Mesenchymal stem cell (in vitro differentiated cells and primary cell): Measurements from ENCODE around the gene ZSWIM7.

Source experiments
- DNase-seq: peaks from one replicate; pipeline ENCODE4 v3.0.0-alpha.2; 2013
- H2AFZ ChIP-seq: one replicate; pipeline ENCODE4 v1.6.1; 2013; ENCODE audit warnings: low read depth, mild to moderate bottlenecking, control low read depth, inconsistent platforms, low read length, moderate library complexity
- H2AK5ac ChIP-seq: 2 replicates; pipeline ENCODE4 v1.6.1; 2013; ENCODE audit warnings: low read length, moderate library complexity, mild to moderate bottlenecking, inconsistent platforms; ENCODE audit not compliant: severe bottlenecking
- H2BK120ac ChIP-seq: one replicate; pipeline ENCODE4 v1.6.1; 2013; ENCODE audit warnings: low read depth, mild to moderate bottlenecking, inconsistent platforms, low read length, moderate library complexity
- H2BK12ac ChIP-seq, 2 experiments: one replicate each; pipeline ENCODE4 v1.6.1; 2013; ENCODE audit warnings: inconsistent platforms in 2 of 2, low read length in 2 of 2, mild to moderate bottlenecking in 2 of 2, moderate library complexity in 2 of 2, control low read depth in 1 of 2
- H2BK15ac ChIP-seq: one replicate; pipeline ENCODE4 v1.6.1; 2013; ENCODE audit warnings: mild to moderate bottlenecking, low read depth, inconsistent platforms; ENCODE audit not compliant: poor library complexity, severe bottlenecking
- H2BK5ac ChIP-seq: 2 replicates; pipeline ENCODE4 v1.6.1; 2013; ENCODE audit warnings: low read depth, mild to moderate bottlenecking, low read length, control low read depth, inconsistent platforms; ENCODE audit not compliant: poor library complexity, severe bottlenecking
- H3K14ac ChIP-seq, 2 experiments: one replicate each; pipeline ENCODE4 v1.6.1; 2013; ENCODE audit warnings: inconsistent platforms in 2 of 2, low read length in 2 of 2, control low read depth in 1 of 2, mild to moderate bottlenecking in 1 of 2, moderate library complexity in 1 of 2
- H3K18ac ChIP-seq, 2 experiments: one replicate each; pipeline ENCODE4 v1.6.1; 2013; ENCODE audit warnings: inconsistent platforms in 2 of 2, low read length in 2 of 2, control low read depth in 1 of 2, low read depth in 1 of 2, mild to moderate bottlenecking in 1 of 2
- H3K23ac ChIP-seq, 2 experiments: one replicate each; pipeline ENCODE4 v1.6.1; 2013; ENCODE audit warnings: inconsistent platforms in 2 of 2, low read length in 2 of 2, mild to moderate bottlenecking in 2 of 2, moderate library complexity in 2 of 2, control low read depth in 1 of 2
- H3K27ac ChIP-seq: 2 replicates; pipeline ENCODE4 v1.5.1; 2013; ENCODE audit warnings: mild to moderate bottlenecking, moderate library complexity, low read length, control low read depth, inconsistent platforms; ENCODE audit not compliant: poor library complexity, severe bottlenecking
- H3K27me3 ChIP-seq, 2 experiments: 2 replicates each; pipeline versions ENCODE4 v1.6.1 to v1.7.0; 2013; ENCODE audit warnings: low read length in 2 of 2, mild to moderate bottlenecking in 2 of 2, moderate library complexity in 2 of 2, control low read depth in 1 of 2, inconsistent platforms in 1 of 2; ENCODE audit not compliant: control insufficient read depth in 1 of 2, insufficient read depth in 1 of 2
- H3K36me3 ChIP-seq, 2 experiments: 2 replicates each; pipeline versions ENCODE4 v1.6.1 to v1.7.0; 2013; ENCODE audit warnings: low read length in 2 of 2, control low read depth in 1 of 2, inconsistent platforms in 1 of 2, low read depth in 1 of 2, mild to moderate bottlenecking in 1 of 2; ENCODE audit not compliant: insufficient read depth in 2 of 2, control insufficient read depth in 1 of 2
- H3K4ac ChIP-seq, 2 experiments: one replicate each; pipeline ENCODE4 v1.6.1; 2013; ENCODE audit warnings: inconsistent platforms in 2 of 2, low read length in 2 of 2, mild to moderate bottlenecking in 2 of 2, moderate library complexity in 2 of 2, control low read depth in 1 of 2, low read depth in 1 of 2
- H3K4me1 ChIP-seq: 2 replicates; pipeline ENCODE4 v1.6.1; 2013; ENCODE audit warnings: low read depth, low read length, control low read depth; ENCODE audit not compliant: control insufficient read depth, insufficient read depth
- H3K4me2 ChIP-seq: 2 replicates; pipeline ENCODE4 v1.6.1; 2013; ENCODE audit warnings: low read length, mild to moderate bottlenecking, inconsistent platforms; ENCODE audit not compliant: poor library complexity, severe bottlenecking
- H3K4me3 ChIP-seq, 2 experiments: 2 replicates each; pipeline versions ENCODE4 v1.5.1 to v1.7.0; 2013; ENCODE audit warnings: low read length in 2 of 2, mild to moderate bottlenecking in 2 of 2, control low read depth in 1 of 2, low read depth in 1 of 2; ENCODE audit not compliant: insufficient read depth in 1 of 2
- H3K79me1 ChIP-seq: replicated peaks from 2 replicates; pipeline ENCODE4 v1.6.1; 2013; ENCODE audit warnings: mild to moderate bottlenecking, control low read depth, low read length, inconsistent platforms; ENCODE audit not compliant: poor library complexity, severe bottlenecking
- H3K9ac ChIP-seq: 2 replicates; pipeline ENCODE4 v1.7.0; 2013; ENCODE audit warnings: mild to moderate bottlenecking, low read length, moderate library complexity
- H3K9me3 ChIP-seq: 2 replicates; pipeline ENCODE4 v1.7.0; 2013; ENCODE audit warnings: mild to moderate bottlenecking, low read length; ENCODE audit not compliant: control insufficient read depth
- H4K8ac ChIP-seq: one replicate; pipeline ENCODE4 v1.6.1; 2013; ENCODE audit warnings: inconsistent platforms, mild to moderate bottlenecking, low read length, moderate library complexity
- H4K91ac ChIP-seq: one replicate; pipeline ENCODE4 v1.6.1; 2013; ENCODE audit warnings: mild to moderate bottlenecking, low read length, inconsistent platforms
- WGBS: methylation state at CpG from one replicate; pipeline ENCODE4 v1.1.7; 2013; ENCODE audit warnings: mixed read lengths; 5-methylcytosine and 5-hydroxymethylcytosine counted together

Gene ZSWIM7

DNA sequence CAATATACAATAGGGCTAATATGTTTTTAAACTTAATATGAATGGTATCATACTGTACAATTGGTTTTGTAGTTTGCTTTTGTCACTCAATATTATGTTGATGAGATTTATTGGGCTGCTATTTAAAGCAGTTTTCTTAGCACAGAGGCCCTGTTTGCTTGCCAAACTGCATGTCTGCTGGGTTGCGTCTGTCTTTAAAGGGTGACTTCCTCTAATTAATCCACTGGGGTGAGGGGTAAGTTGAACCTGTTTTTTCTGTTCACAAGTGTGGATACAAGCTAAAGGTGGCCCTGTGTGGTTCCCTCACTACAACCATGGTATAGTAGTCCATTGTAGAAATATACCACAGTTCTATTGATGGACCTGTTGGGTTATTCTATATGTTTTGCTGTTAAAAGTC is 19.8 kb upstream of the ZSWIM7 start:
- no peaks in the 10 kb centered on the region for H3K27me3 ChIP-seq
- no peak overlapping the region for H2BK120ac ChIP-seq
- no peak overlapping the region for H3K23ac ChIP-seq
- H4K91ac ChIP-seq = no peak overlapping the region
- H2BK15ac ChIP-seq = no peak overlapping the region
- H3K27ac ChIP-seq = no peak overlapping the region
- no peak overlapping the region for H3K4me2 ChIP-seq
- H3K36me3 ChIP-seq = peaks cover 25 to 83% of the 10 kb centered on the region in 2 experiments
- H2BK5ac ChIP-seq = no peak overlapping the region
- no peak overlapping the region for H3K18ac ChIP-seq
- no peak for DNase-seq
- peaks cover 10% of the 10 kb centered on the region for H3K79me1 ChIP-seq
- no peak overlapping the region for H4K8ac ChIP-seq
- H2AK5ac ChIP-seq = no peak overlapping the region
- H3K4me3 ChIP-seq = no peak overlapping the region
- no peak overlapping the region for H2AFZ ChIP-seq
- no peak overlapping the region for H3K4ac ChIP-seq
- no peak overlapping the region for H3K14ac ChIP-seq
- H3K4me1 ChIP-seq = peaks cover 2% of the 10 kb centered on the region
- no peaks in the 10 kb centered on the region for H3K9me3 ChIP-seq
- 100% methylated on average over 1 of the region's 1 CpG for WGBS
- no peak overlapping the region for H2BK12ac ChIP-seq
- no peak overlapping the region for H3K9ac ChIP-seq

DNA sequence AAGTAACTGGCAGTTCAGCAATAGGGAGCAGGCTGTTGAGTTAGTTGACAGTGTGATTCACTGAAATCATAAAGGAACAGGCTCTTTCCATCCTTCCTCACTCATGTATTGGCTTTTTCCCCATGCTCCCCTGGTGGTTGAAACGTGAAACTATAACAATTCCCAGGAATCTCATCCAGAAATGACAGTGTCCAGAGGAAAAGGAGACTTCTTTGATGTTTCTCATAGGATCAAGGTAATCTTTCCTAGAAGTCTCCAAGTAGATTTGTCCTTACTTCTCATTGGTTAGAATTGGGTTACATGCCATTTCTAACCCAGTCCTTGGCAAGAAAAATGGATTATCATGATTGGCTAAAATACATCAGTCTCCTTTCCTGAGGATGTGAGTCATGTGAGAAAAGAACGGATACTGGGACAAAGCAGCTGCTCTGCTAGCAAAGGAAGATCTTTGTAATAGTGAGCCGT is 14.5 kb upstream of the ZSWIM7 start:
- no peaks in the 10 kb centered on the region for H3K9me3 ChIP-seq
- no peak overlapping the region for H3K4me3 ChIP-seq
- no peak overlapping the region for H2AK5ac ChIP-seq
- H3K36me3 ChIP-seq = peaks cover 22 to 68% of the 10 kb centered on the region in 2 experiments
- WGBS = 0% methylated on average over 1 of the region's 3 CpGs
- no peaks in the 10 kb centered on the region for H3K27me3 ChIP-seq
- H4K8ac ChIP-seq = no peak overlapping the region
- no peak overlapping the region for H2BK12ac ChIP-seq
- no peak overlapping the region for H2AFZ ChIP-seq
- no peak overlapping the region for H3K9ac ChIP-seq
- peaks cover 7% of the 10 kb centered on the region for H3K79me1 ChIP-seq
- H3K4me1 ChIP-seq = peaks cover 2% of the 10 kb centered on the region
- DNase-seq = peak; percentile 86
- no peak overlapping the region for H3K4ac ChIP-seq
- H4K91ac ChIP-seq = no peak overlapping the region
- no peak overlapping the region for H2BK15ac ChIP-seq
- H3K14ac ChIP-seq = no peak overlapping the region
- H3K18ac ChIP-seq = no peak overlapping the region
- H3K4me2 ChIP-seq = no peak overlapping the region
- H2BK120ac ChIP-seq = no peak overlapping the region
- H3K27ac ChIP-seq = peak overlapping the region; percentile 55
- no peak overlapping the region for H2BK5ac ChIP-seq
- H3K23ac ChIP-seq = no peak overlapping the region

DNA sequence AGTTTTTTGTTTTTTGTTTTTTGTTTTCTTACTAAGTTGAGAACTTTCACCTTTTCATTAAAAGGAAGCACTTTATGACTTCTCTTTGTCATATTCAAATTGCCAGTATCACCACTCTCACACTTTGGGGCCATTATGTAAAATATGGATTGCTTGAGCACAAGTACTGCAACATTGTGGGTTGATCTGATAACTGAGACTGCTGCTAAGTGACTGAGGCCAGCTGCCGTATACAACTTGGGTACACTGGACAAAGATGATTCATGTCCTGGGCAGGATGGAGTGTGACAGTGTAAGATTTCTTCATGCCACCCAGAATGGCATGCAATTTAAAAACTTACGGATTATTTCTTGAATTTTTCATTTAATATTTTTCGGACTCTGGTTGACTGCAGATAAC is 7.9 kb upstream of the ZSWIM7 start:
- Histone ChIP-seq H3K27ac (no peak overlapping the region), H2BK15ac (no peak overlapping the region), H3K9ac (no peak overlapping the region), H3K9me3 (no peaks in the 10 kb centered on the region), H2BK12ac (no peak overlapping the region), H3K18ac (no peak overlapping the region), H4K8ac (no peak overlapping the region), H3K4me2 (no peak overlapping the region), H3K4ac (no peak overlapping the region), H2AFZ (no peak overlapping the region), H3K4me3 (no peak overlapping the region), H3K23ac (no peak overlapping the region), H3K27me3 (no peaks in the 10 kb centered on the region), H2BK5ac (no peak overlapping the region), H2AK5ac (no peak overlapping the region), H3K14ac (no peak overlapping the region), H3K4me1 (no peaks in the 10 kb centered on the region), H3K36me3 (peaks cover 24 to 91% of the 10 kb centered on the region in 2 experiments), H3K79me1 (peaks cover 20% of the 10 kb centered on the region), H2BK120ac (no peak overlapping the region), H4K91ac (no peak overlapping the region)
- 94% methylated on average over 3 of the region's 3 CpGs for WGBS
- DNase-seq = no peak

DNA sequence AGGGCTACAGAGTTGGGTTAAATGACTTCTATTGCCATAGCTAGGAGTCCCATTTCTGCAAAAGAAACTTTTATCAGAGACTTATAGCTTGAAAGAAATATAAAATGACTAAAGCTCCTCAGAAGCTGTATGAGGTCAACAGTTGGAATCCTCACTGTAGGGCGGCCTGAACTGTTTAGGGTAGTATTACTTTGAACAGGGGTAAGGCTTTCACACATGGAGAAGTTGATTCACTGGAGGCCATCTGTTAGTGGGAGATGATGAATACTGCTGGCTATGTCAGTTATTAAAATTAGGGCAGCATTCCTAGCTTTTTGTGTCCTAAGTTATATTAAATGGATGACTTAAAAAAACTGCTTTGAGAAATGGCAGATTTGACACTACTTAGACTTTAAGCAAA is 6.1 kb upstream of the ZSWIM7 start:
- Histone ChIP-seq H3K18ac (no peak overlapping the region), H2AFZ (no peak overlapping the region), H3K79me1 (peaks cover 22% of the 10 kb centered on the region), H2AK5ac (no peak overlapping the region), H3K4ac (no peak overlapping the region), H3K4me3 (no peak overlapping the region), H4K8ac (no peak overlapping the region), H3K23ac (no peak overlapping the region), H2BK120ac (no peak overlapping the region), H4K91ac (no peak overlapping the region), H2BK5ac (no peak overlapping the region), H3K27ac (no peak overlapping the region), H3K9me3 (peaks cover 8% of the 10 kb centered on the region), H3K9ac (no peak overlapping the region), H3K4me2 (no peak overlapping the region), H3K4me1 (no peaks in the 10 kb centered on the region), H2BK12ac (no peak overlapping the region), H3K27me3 (no peaks in the 10 kb centered on the region), H2BK15ac (no peak overlapping the region), H3K14ac (no peak overlapping the region), H3K36me3 (peaks cover 22 to 90% of the 10 kb centered on the region in 2 experiments)
- no peak for DNase-seq
- WGBS = 98% methylated on average over 1 of the region's 1 CpG
